BLaER1 treated with 17β-estradiol and CSF1 and Interleukin-3, amounts not matched to agents 10 nM and 100 nM (cell line): ENCODE measurements around the gene RAMP3.
A peak's percentile ranks its signal among the peaks of the same experiment; 100 is the strongest.
"Not testable (repeated sequence)": the region's sequence is repeated elsewhere in the genome, so short reads cannot be mapped to it uniquely, and the experiment has no call there.

Experiments
- H3K27ac ChIP-seq, 11 experiments: shearing (Covaris generic); formaldehyde crosslinking; 2 replicates each; pipeline ENCODE4 v1.8.1; 2022
- H3K27me3 ChIP-seq, 11 experiments: shearing (Covaris generic); formaldehyde crosslinking; 2 replicates each; pipeline ENCODE4 v1.8.1; 2022
- H3K36me3 ChIP-seq, 11 experiments: shearing (Covaris generic); formaldehyde crosslinking; 2 replicates each; pipeline ENCODE4 v1.8.1; 2022
- H3K4me1 ChIP-seq, 10 experiments: shearing (Covaris generic); formaldehyde crosslinking; 2 replicates each; pipeline ENCODE4 v1.8.1; 2022
- H3K4me2 ChIP-seq, 11 experiments: shearing (Covaris generic); formaldehyde crosslinking; 2 replicates each; pipeline ENCODE4 v1.8.1; 2022
- H3K4me3 ChIP-seq, 10 experiments: shearing (Covaris generic); formaldehyde crosslinking; 2 replicates each; pipeline ENCODE4 v1.8.1; 2022
- H3K9ac ChIP-seq, 11 experiments: shearing (Covaris generic); formaldehyde crosslinking; 2 replicates each; pipeline ENCODE4 v1.8.1; 2022
- H3K9me3 ChIP-seq, 11 experiments: shearing (Covaris generic); formaldehyde crosslinking; replicated peaks in 1 of 11; 2 replicates each; pipeline ENCODE4 v1.8.1; 2022
- H4K20me1 ChIP-seq, 11 experiments: shearing (Covaris generic); formaldehyde crosslinking; 2 replicates each; pipeline ENCODE4 v1.8.1; 2022
- Cebpa-rat ChIP-seq, 11 experiments: shearing (Covaris generic); IDR thresholded peaks; 2 replicates each; pipeline ENCODE4 v1.8.1; 2022

RAMP3 gene

GRCh38 chr7:45159296-45159695 lies 1.7 kb downstream of the RAMP3 start:
- Histone ChIP-seq H3K27me3 (peaks cover 33 to 42% (median 36%) of the 10 kb centered on the region in 11 experiments), H3K4me2 (peak overlapping the region in 7 of 11 experiments; percentile 75 to 86 (median 82); a peak in 11 of 22 replicates)
- TF ChIP-seq Cebpa-rat (IDR thresholded peaks at IDR 0.05), result no peak

GRCh38 chr7:45160417-45160881 lies 2.9 kb downstream of the RAMP3 start:
- peak overlapping the region in 9 of 11 experiments; percentile 38 to 79 (median 74); a peak in 16 of 22 replicates for H3K27ac ChIP-seq
- H3K4me3 ChIP-seq, result no peak overlapping the region; a peak in 1 of 20 replicates
- peaks cover 33 to 42% (median 36%) of the 10 kb centered on the region in 11 experiments for H3K27me3 ChIP-seq

More at GRCh38 chr7:45159296-45159695, 1.7 kb downstream of the RAMP3 start:
- Histone ChIP-seq H4K20me1 (no peaks in the 10 kb centered on the region), H3K4me3 (no peak overlapping the region), H3K27ac (peak overlapping the region in 1 of 11 experiments; percentile 79; a peak in 1 of 22 replicates), H3K9me3 (peaks cover 10 to 21% (median 13%) of the 10 kb centered on the region in 11 experiments), H3K36me3 (no peaks in the 10 kb centered on the region), H3K4me1 (peaks cover 17 to 50% (median 35%) of the 10 kb centered on the region in 10 experiments), H3K9ac (no peak overlapping the region)

GRCh38 chr7:45161138-45161537 lies 3.5 kb downstream of the RAMP3 start:
- Histone ChIP-seq H4K20me1 (no peaks in the 10 kb centered on the region), H3K27me3 (peaks cover 30 to 37% (median 33%) of the 10 kb centered on the region in 11 experiments), H3K27ac (peak overlapping the region in 9 of 11 experiments; percentile 38 to 79 (median 74); a peak in 16 of 22 replicates), H3K4me3 (no peak overlapping the region), H3K9ac (peak overlapping the region in 8 of 11 experiments; percentile 22 to 62 (median 50); a peak in 12 of 22 replicates), H3K4me1 (peaks cover 17 to 44% (median 29%) of the 10 kb centered on the region in 10 experiments), H3K9me3 (peaks cover 17 to 30% (median 19%) of the 10 kb centered on the region in 11 experiments), H3K36me3 (no peaks in the 10 kb centered on the region), H3K4me2 (peak overlapping the region; percentile 61 to 86 (median 81))
- no peak for TF ChIP-seq Cebpa-rat (IDR thresholded peaks at IDR 0.05)

More at GRCh38 chr7:45160417-45160881, 2.9 kb downstream of the RAMP3 start:
- no peaks in the 10 kb centered on the region for H3K36me3 ChIP-seq
- H3K9me3 ChIP-seq, result peaks cover 17 to 30% (median 19%) of the 10 kb centered on the region in 11 experiments
- peak overlapping the region; percentile 61 to 86 (median 81) for H3K4me2 ChIP-seq
- no peak for TF ChIP-seq Cebpa-rat (IDR thresholded peaks at IDR 0.05)
- H3K9ac ChIP-seq, result peak overlapping the region in 8 of 11 experiments; percentile 22 to 62 (median 50); a peak in 13 of 22 replicates
- H4K20me1 ChIP-seq, result no peaks in the 10 kb centered on the region
- H3K4me1 ChIP-seq, result peaks cover 17 to 44% (median 29%) of the 10 kb centered on the region in 10 experiments

GRCh38 chr7:45161842-45162241 lies 4.3 kb downstream of the RAMP3 start:
- TF ChIP-seq Cebpa-rat (IDR thresholded peaks at IDR 0.05), result no peak
- Histone ChIP-seq H3K27ac (peak overlapping the region in 8 of 11 experiments; percentile 25 to 79 (median 74); a peak in 10 of 22 replicates), H3K4me2 (peak overlapping the region in 9 of 11 experiments; percentile 61 to 86 (median 82); a peak in 16 of 22 replicates), H3K36me3 (no peaks in the 10 kb centered on the region), H3K27me3 (peaks cover 23 to 30% (median 27%) of the 10 kb centered on the region in 11 experiments), H3K4me3 (no peak overlapping the region), H4K20me1 (no peaks in the 10 kb centered on the region), H3K9ac (peak overlapping the region in 1 of 11 experiments; percentile 59; a peak in 2 of 22 replicates), H3K9me3 (peaks cover 17 to 30% (median 19%) of the 10 kb centered on the region in 11 experiments), H3K4me1 (peaks cover 17 to 41% (median 29%) of the 10 kb centered on the region in 10 experiments)

- Histone ChIP-seq H3K4me1 (peaks cover 17 to 41% (median 29%) of the 10 kb centered on the region in 10 experiments), H3K9ac (no peak overlapping the region), H3K9me3 (peaks cover 17 to 30% (median 19%) of the 10 kb centered on the region in 11 experiments), H3K36me3 (no peaks in the 10 kb centered on the region), H3K4me3 (no peak overlapping the region), H4K20me1 (no peaks in the 10 kb centered on the region), H3K27ac (peak overlapping the region in 2 of 11 experiments; percentile 77 to 79; a peak in 2 of 22 replicates), H3K4me2 (peak overlapping the region in 5 of 11 experiments; percentile 61 to 86 (median 79); a peak in 8 of 22 replicates), H3K27me3 (peaks cover 18 to 24% (median 22%) of the 10 kb centered on the region in 11 experiments)
- TF ChIP-seq Cebpa-rat (IDR thresholded peaks at IDR 0.05), result no peak
These were observed 4.8 kb downstream of the RAMP3 start for GRCh38 chr7:45162311-45162845.

- peaks cover 11 to 17% (median 14%) of the 10 kb centered on the region in 11 experiments for H3K27me3 ChIP-seq
- no peak overlapping the region for H3K27ac ChIP-seq
- no peak overlapping the region for H3K4me2 ChIP-seq
- H3K4me1 ChIP-seq, result peaks cover 17 to 36% (median 27%) of the 10 kb centered on the region in 10 experiments
- H3K36me3 ChIP-seq, result no peaks in the 10 kb centered on the region
- no peak overlapping the region for H3K4me3 ChIP-seq
- no peak for TF ChIP-seq Cebpa-rat (IDR thresholded peaks at IDR 0.05)
- H4K20me1 ChIP-seq, result no peaks in the 10 kb centered on the region
- no peak overlapping the region for H3K9ac ChIP-seq
- H3K9me3 ChIP-seq, result peaks cover 17 to 30% (median 19%) of the 10 kb centered on the region in 11 experiments
These were observed 5.5 kb downstream of the RAMP3 start for GRCh38 chr7:45162943-45163691.

GRCh38 chr7:45163692-45164052 lies 6.1 kb downstream of the RAMP3 start:
- Histone ChIP-seq H3K9ac (no peak overlapping the region), H4K20me1 (no peaks in the 10 kb centered on the region), H3K4me2 (no peak overlapping the region), H3K4me3 (no peak overlapping the region), H3K9me3 (peaks cover 17 to 30% (median 19%) of the 10 kb centered on the region in 11 experiments), H3K4me1 (peaks cover 17 to 34% (median 27%) of the 10 kb centered on the region in 10 experiments), H3K36me3 (no peaks in the 10 kb centered on the region), H3K27ac (no peak overlapping the region), H3K27me3 (peaks cover 5 to 11% (median 9%) of the 10 kb centered on the region in 11 experiments)
- no peak for TF ChIP-seq Cebpa-rat (IDR thresholded peaks at IDR 0.05)

- not testable (repeated sequence) for H3K4me2 ChIP-seq, H4K20me1 ChIP-seq, H3K36me3 ChIP-seq, H3K4me3 ChIP-seq, H3K27me3 ChIP-seq, H3K27ac ChIP-seq, H3K9ac ChIP-seq
- H3K4me1 ChIP-seq, result peaks cover 17 to 31% (median 27%) of the 10 kb centered on the region in 10 experiments
- H3K9me3 ChIP-seq, result peaks cover 17 to 26% (median 19%) of the 10 kb centered on the region in 11 experiments
These were observed 6.7 kb downstream of the RAMP3 start for GRCh38 chr7:45164271-45164670.

GRCh38 chr7:45165857-45166256 lies 8.3 kb downstream of the RAMP3 start:
- no peaks in the 10 kb centered on the region for H3K27me3 ChIP-seq
- no peaks in the 10 kb centered on the region for H4K20me1 ChIP-seq
- peaks cover 17 to 23% (median 19%) of the 10 kb centered on the region in 11 experiments for H3K9me3 ChIP-seq
- H3K4me2 ChIP-seq, result no peak overlapping the region
- H3K27ac ChIP-seq, result no peak overlapping the region
- TF ChIP-seq Cebpa-rat (IDR thresholded peaks at IDR 0.05), result no peak
- H3K4me3 ChIP-seq, result no peak overlapping the region
- no peaks in the 10 kb centered on the region for H3K36me3 ChIP-seq
- peaks cover 8 to 15% (median 12%) of the 10 kb centered on the region in 10 experiments for H3K4me1 ChIP-seq
- no peak overlapping the region for H3K9ac ChIP-seq
